ENCODE measurements around the gene EXOC4.

EXOC4 gene

DNA sequence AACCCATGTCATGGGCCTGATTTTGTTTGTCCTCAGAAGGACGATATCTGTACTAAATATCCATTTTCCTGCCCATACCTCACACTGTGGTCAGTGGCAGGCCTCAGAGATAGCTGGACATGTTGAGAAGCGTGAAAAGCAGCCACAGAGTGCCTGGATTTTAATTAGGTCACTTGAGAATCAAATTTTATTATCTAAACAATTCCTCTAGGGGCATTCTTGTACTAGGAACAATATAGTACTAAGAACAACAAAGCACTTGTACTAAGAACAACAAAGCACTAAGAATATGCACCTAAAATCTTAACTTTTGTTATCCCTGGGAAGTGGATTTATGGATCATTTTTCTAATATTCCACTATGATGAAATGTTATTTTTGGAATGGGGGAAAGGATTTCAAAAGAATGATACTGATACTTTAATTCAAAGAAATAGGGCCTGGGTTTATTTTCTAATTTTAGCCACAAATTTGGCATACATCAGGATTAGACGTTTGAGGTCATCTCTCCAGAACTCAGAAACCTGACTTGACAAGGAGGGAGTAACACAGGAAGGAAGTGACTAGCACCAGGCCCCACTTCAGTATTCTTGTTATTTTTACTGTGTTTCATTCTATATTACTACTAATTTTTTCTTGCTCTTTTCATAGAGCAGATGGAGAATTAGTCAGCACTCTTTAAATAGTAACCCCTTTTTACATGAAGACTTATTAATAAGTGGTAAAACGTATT lies 112.2 kb downstream of the EXOC4 start:
- DNase-seq (ENCODE audit: low read depth): no peak

DNA sequence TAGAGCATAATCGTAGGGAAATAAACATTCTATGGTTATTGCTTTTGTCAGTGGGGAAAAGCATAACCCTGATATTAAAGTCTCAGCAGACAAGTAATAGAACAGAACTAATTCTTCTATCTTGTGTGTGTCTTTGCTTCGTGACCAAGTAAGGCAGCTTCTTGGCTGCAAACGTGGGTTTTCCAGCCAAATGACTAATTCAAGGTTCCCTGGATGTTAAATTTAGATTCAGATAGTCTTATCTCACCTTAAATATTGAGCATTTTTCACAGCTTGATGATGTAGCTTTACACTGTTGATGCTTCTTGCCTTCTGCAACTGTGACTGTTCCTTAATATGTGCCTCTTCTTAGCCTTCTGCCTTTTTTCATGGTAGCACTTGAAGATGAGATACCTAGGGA lies 113.0 kb downstream of the EXOC4 start:
- DNase-seq (ENCODE audit: low read depth): no peak

DNA sequence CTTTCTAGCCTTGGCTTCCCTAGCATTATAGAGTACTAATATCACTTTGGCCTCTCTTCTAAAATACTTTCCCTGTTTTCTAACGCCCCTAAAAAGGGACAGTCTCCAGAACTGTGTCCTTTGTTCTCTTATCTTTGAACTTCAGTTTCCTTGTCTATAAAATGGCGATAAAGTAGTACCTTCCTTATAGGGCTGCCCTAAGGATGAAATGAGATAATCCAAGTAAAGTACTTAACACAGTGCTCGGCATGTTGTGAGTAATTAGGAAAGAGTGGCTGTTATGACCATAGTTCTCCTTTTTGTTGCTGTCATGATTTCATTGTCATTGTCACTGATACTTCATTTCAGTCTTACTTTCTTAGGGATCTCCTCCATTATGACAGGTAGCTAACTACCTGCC lies 114.7 kb downstream of the EXOC4 start:
- DNase-seq (ENCODE audit: low read depth): no peak

DNA sequence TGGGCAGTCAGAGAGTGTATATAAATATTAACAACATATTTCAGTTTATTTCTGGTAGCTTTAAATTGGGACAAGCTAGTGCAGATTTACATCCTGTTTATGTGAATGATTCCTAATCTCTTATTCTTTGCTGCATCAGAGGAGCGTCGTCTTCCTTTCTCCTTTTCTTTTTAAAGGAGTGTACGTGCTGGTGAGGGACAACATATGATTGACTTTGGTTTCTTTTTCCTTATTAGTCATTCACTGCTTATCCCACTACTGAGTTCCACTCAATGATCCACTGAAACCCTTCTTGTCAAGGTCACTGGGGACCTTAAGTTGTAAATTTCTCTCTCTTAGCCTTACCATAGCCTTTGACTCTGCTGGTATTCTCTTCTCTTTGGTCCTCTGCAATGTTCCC lies 116.3 kb downstream of the EXOC4 start:
- no peak for DNase-seq (ENCODE audit: low read depth)

DNA sequence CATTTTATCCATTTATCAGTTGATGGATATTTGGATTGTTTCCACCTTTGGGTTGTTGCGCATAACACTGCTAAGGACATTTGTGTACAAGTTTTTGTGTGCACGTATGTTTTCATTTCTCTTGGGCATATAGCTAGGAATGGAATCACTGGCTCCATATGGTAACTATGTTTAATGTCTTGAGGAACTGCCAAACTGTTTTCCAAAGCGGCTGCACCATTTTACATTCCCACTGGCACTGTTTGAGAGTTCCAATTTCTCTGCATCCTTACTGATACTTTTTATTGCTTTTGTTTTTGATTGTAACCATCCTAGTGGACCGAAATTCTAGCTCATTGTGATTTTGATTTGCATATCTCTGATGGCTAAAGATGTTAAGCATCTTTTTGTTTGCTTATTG lies 118.7 kb downstream of the EXOC4 start:
- no peak for DNase-seq (ENCODE audit: low read depth)

DNA sequence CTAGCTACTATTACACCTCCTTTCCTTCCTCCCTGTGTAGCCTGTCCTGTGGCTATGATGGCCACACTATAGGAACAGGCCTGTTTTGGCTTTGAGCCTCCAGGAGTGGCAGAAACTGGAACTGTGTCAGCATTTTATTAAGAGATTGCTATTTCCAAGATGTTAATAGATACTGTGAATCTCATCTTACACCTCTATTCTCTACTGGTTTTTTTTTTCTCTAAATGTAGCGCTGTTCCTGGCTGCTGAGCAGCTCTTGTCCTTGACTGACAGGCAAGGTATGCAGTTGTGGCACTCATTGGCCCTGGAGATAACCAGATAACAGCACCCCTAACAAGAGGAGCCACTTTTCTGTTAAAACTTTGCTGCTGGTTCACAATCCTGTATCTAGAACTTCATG lies 119.5 kb downstream of the EXOC4 start:
- no peak for DNase-seq (ENCODE audit: low read depth)

DNA sequence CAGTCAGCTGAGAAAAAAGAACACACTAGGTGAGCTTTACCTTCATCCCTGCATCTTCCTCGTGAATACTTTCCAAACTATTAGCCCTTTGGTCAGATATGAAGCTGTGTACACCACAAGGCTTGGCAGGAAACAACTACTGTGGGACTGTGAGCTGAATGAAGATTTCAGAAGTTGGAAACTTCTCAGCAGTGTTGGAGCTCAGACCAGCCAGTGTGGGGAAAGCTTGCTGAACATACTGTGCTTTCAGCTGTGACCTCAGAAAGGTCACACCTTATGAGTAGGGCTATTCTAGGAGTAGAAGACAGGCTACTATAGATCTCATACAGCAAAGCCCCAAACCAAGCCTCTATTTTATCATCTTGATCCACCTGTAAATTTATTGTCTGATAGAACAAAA lies 123.6 kb downstream of the EXOC4 start:
- no peak for DNase-seq (ENCODE audit: low read depth)

DNA sequence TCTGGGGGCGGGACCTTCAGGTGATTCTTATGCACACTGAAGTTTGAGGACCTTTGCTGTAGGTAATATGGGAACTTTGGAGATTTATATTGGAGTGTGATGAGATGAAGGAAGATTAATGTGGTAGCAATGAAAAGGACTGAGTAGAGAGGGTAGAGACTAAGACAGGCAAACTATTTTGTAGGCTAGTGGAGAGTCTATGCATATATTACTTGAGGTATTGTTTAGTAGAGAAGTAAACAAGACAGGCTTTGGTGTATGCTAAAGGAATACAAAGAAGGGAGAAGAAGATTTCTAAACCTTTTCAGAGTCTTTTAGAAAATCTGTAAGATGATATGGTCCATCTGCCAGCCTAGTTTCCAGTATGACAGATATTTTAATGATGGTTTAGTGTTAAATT lies 129.1 kb downstream of the EXOC4 start:
- no peak for DNase-seq (ENCODE audit: low read depth)

DNA sequence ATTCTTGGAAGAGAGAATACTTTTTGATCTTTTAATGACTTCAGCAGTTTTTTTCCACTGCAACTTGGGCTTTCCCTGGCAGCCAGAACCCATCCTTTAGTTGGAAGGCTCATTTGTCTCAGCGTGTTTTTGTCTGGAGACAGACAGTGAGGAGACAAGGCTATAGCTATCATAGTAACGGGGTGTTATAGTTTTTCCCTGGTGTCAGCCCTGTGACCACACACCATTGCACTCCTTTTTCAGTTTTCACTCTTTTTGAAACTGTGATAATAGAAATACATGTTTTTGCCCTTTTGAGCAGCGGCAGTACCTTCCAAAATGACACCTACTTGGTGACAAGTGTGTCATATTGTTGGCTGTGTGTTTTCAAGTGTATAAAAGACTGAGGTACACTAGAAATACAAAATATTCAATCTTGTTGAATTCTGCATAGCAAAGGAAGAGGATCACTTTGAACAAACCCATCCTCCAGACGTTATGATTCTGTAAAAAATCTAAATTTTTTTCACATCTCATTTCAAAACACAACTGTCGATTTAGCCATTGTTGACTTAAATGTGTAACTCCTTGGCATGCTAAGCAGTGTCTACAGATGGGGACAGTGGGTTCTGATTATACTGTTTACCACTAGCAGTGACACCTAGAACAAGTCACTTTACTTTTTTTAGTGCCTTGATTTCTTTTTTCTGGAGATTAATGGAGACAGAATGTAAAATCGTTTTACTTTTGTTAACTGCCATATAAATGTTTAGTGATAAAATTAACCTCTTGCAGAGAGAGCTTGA lies 130.1 kb downstream of the EXOC4 start:
- no peak for DNase-seq (ENCODE audit: low read depth)

DNA sequence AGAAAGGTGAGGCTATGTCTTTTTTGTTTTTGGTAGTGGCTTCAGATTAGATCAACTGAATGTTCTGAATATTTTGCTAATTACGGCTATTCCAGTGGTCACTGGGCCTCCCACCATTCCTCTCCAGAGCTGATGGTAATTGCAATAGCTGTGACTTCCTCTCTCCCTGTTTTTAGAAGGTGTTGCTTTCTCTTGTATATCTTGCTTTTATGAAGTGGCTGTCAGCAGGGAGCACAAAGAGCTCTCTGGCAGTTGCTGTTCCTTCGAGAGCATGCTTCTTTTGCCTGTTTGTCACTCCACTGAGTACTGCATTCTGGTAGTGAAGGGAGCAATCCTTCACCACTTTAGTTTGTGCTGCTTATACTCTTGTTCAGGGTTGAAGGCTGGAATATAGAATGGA lies 133.3 kb downstream of the EXOC4 start:
- DNase-seq (ENCODE audit: low read depth): no peak

DNA sequence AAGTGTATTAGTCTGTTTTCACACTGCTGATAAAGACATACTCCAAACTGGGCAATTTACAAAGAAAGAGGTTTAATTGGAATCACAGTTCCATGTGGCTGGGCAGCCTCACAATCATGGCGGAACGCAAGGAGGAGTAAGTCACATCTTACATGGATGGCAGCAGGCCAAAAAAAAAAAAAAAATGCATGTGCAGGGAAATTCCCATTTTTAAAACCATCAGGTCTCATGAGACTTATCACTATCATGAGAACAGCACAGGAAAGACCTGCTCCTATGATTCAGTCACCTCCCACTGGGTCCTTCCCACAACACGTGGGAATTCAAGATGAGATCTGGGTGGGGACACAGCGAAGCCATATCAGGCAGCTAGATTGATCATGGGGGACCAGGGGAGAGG lies 136.8 kb downstream of the EXOC4 start:
- DNase-seq (ENCODE audit: low read depth): no peak

DNA sequence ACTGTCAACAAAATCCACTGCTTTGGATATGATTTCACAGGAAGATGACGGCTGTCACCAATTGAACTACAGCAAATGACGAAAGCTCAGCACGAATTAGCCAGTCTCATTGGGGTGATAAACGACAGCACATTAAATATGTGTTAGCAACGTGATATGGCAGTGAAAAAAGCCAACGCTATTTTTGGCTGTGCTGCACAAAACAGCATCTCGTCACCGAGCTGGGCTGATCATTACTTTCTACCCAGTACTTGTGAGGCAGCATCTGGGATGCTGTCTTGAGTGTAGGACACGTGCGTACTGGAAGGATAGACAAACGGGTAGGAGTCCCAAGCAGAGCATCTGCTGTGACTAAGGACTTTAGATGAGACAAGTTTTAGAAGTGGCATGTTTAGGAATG lies 138.3 kb downstream of the EXOC4 start:
- DNase-seq (ENCODE audit: low read depth): no peak

DNA sequence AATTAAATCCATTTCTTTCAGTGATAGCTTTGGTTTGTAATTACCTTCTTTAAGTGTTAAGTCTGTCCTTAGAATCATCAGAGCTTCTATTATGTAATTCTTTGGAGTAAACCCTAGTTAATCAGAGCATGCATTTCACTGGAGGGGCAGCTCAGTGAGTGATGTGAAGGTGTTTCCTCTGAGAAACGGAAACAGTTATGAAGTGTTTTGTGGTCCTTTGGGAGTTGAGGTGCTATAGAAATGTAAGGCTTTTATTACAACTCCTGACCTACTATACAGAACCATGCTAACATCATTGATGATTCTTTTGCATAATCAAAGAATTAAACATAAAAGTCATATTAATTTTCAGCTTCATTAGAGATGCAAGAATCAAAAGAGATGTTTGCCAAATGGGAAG lies 141.5 kb downstream of the EXOC4 start:
- no peak for DNase-seq (ENCODE audit: low read depth)

DNA sequence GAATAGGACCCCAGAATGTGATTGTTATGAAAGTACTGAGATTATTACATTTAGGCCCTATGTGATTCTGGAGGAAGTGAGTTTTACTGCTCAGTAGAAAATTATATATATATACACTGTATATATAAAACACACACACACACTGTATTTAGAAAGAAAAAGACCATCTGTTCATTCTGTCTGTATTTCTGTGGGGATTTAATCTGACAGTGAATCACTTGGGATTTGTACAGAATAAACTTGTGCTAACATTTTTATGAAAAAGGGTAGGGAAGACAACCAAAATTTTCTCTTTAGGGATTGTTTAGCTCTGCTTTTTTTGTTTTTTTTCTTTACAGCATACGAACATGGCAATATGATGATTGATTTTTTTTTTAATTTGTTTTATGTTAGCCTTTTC lies 142.7 kb downstream of the EXOC4 start:
- no peak for DNase-seq (ENCODE audit: low read depth)

DNA sequence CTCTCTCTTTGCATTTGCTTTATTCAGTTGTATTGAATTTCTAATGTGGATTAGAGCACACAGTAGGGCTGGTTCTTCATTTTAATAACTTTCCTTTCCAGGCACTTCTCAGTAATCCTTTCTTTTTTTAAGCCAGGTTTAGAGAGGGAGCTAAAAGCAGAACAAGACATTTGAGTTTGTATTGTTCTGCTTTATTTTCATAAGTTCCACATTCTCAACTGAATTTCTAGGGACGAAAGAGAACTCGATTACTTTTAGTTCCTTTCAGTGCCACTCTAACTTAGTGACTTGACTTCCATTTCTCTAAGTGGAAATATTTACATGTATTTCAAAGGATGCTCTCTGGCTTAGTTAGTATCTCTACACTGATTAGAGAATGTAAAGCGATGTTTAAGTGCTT lies 145.6 kb downstream of the EXOC4 start:
- no peak for DNase-seq (ENCODE audit: low read depth)

DNA sequence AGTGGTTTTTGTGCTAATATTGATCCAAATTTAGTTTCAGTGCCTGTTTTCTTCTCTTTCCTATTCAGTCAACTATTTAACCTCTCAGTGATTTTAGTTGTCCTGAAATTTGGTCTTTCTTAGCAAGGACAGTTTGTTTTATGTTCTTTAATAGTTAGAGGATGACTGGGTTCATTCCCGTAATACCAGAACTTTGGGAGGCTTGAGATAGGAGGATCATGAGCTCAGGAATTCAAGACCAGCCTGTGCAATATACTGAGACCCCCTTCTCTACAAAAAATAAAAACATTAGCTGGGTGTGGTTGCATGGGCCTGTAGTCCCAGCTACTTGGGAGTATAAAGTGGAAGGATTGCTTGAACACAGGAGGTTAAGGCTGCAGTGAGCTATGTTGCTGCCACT lies 148.3 kb downstream of the EXOC4 start:
- DNase-seq (ENCODE audit: low read depth): no peak

DNA sequence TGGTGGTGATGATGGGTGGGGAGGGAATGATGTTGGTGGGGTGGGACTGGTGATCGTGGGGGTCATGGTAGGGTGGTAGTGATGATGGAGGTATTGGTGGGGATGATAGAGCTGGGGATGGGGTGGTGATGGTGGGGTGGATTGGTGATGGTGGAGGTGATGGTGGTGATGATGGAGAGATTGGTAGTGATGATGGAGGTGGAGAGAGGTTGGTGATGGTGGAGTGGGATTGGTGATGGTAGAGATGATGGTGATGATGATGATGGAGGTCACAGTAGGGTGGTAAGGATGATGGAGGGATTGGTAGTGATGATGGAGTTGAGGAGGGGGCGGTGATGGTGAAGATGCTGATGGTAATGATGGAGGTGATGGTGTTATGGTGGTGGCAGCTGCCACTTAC lies 155.3 kb downstream of the EXOC4 start:
- DNase-seq (ENCODE audit: low read depth): no peak

DNA sequence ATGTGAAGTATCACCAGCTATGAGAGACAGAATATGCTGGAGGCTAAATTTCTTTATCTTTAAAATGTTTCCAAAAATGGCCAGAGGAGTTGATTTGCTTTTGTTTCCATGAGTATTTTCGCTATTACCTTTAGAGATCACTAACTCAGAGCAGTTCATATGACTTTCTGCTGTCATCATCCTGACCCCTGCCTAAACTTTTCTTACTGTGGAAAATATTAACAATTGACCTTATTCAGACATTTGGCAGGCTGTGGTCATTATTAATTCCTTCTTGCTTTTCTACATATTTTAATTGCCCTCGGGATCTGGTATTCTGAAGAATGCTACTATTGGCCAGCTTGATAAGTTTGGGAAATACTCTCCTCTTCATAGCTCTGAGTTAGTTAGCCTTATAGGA lies 156.5 kb downstream of the EXOC4 start:
- no peak for DNase-seq (ENCODE audit: low read depth)

DNA sequence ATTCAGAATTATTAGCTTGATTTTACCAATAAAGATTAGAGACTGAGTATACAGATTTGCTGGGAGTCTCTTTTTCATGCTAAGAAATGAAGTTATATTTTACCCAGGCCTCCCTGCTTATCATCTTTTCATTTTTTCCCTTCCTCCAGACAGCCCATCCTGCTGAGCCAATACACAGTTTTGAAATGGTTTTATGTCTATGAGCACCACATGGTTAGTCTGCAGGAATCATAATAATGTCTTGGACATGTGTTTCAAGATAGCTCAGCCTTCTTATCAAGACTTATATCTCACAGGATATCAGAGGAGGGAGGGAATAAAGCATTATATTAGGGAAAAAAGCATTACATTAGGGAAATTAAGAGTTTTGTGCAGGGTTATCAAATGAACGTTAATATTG lies 157.1 kb downstream of the EXOC4 start:
- no peak for DNase-seq (ENCODE audit: low read depth)

DNA sequence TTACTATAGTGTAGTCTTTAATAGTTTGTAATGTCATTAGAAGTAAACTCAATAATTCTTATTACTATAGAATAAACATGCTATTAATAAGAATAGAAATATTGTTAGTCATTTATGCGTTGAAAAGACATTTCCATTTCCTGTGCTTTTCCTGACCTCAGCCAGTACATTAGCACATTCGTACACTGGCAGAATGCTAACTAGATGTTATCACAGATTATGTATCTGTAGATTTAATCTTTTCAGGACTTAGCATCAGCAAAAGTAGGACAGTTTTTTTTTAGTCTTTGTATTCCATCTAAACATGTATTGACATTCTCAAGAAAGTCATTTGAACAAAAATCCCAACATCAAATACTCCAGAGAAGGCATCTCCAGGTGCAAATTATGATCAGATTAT lies 158.5 kb downstream of the EXOC4 start:
- DNase-seq (ENCODE audit: low read depth): no peak

DNA sequence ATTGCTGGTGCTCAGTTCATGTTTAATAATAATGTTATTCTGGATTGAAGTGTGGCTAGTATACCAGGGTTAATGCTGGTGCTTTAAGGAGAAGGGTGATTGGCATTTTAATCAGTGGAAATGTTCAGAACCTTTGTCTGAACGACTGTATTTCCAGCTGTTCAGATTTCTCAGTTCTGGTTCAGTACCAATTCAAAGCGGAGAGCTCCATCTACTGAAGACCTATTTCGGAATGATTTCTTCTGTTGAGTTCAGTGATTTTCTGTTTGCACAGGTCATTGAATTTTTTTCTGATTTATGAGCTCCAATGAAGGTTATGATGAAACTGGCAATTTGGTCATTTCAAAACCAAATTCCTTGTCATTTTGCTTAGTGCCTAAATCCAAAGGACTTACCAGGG lies 160.1 kb downstream of the EXOC4 start:
- no peak for DNase-seq (ENCODE audit: low read depth)

DNA sequence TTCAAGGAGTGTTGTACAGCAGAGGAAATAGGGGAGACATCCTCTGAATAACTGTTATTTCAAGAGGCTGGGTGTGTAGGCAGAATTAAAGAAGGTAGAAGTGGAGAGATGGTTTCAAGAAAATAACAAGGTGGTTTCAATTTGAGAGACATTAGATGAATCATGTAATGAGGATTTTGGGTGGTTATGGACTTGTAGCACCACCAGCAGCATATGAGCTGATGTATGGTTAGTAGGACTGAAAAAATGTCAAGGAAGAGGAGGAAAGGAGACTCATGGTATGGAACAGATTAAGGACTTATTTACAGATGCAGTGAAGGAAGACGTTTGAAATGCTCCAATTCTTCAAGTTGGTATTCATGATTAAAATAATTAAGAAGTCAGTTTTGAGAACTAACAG lies 166.2 kb downstream of the EXOC4 start:
- DNase-seq (ENCODE audit: low read depth): no peak

DNA sequence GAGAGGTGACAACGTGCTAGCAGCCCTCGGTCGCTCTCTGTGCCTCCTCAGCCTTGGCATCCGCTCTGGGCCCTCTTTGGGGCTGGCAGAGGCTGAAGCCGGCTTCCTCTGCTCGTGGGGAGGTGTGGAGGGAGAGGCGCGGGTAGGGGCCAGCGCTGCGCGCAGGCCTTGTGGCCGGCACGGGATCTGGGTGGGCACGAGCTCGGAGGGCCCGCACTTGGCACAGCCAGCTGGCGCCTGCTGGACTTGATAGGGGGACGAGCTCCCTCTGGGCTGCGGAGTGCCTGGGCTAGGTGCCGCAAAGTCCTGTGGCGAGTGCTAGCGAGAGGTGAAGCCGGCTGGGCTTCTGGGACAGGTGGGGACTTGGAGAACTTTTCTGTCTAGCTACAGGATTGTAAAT lies 170.7 kb downstream of the EXOC4 start:
- DNase-seq (ENCODE audit: low read depth): no peak

DNA sequence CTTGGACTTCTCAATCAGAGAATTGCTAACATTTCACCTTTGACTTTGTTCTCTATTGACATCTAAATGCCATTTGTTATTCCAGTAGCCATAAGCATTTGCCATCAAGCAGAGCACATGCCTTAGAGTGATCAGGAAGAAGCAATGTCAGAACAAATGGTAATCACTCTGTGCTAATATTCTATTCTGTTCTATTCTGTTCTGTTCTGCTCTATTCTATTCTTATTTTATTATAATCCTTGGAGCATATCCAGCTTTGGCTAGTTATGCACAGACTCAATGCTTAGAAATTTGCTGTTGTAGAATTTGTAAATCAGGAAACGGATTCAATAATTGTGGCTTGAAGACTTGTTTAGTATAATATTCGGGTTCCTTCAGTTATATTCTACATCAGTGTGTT lies 175.4 kb downstream of the EXOC4 start:
- DNase-seq (ENCODE audit: low read depth): no peak
